Pancreas (tissue), 10 donors: ENCODE measurements around the gene RREB1. TPM values are rescaled to one million over a fixed set of nuclear protein-coding genes. Genes with fewer than 3 reads are reported as not detected.

Source experiments
- ATAC-seq, 4 donors: fragments of 200-7000 bp; cut with Tn5 transposase; one replicate each; pipeline versions ENCODE4 v1.8.0 to v1.9.1; 2020; ENCODE audit warnings: mild to moderate bottlenecking in 4 of 4, moderate library complexity in 4 of 4
- DNase-seq, 6 donors: peaks; one replicate each; pipeline ENCODE4 v3.0.0-alpha.2; 2020
- FAIRE-seq: peaks from 2 replicates; lab custom pipeline; 2012; peaks lifted over from hg19 to GRCh38; lab: Jason Lieb, UNC
- H3K27ac ChIP-seq, 4 donors: fragments of 200-600 bp; sonication (generic); 1 replicate in 3 of 4; 2 replicates in 1 of 4; pipeline versions ENCODE4 v1.5.0 to v1.8.0; 2020
- H3K27me3 ChIP-seq, 4 donors: fragments of 200-600 bp; one replicate each; pipeline ENCODE4 v1.8.0; 2021
- H3K36me3 ChIP-seq, 3 donors: fragments of 200-600 bp; sonication (generic) in 1 of 3; one replicate each; pipeline versions ENCODE4 v1.5.0 to v1.8.0; 2020 to 2021
- H3K4me1 ChIP-seq, 3 donors: fragments of 200-600 bp; one replicate each; pipeline ENCODE4 v1.8.0; 2021
- H3K4me3 ChIP-seq, 4 donors: fragments of 200-600 bp; sonication (generic) in 2 of 4; one replicate each; pipeline versions ENCODE4 v1.5.0 to v1.8.0; 2020 to 2021
- H3K9me3 ChIP-seq, 4 donors: fragments of 200-600 bp; one replicate each; pipeline ENCODE4 v1.8.0; 2021
- CTCF ChIP-seq, 4 donors: fragments of 200-600 bp; sonication (generic) in 3 of 4; IDR thresholded peaks; one replicate each; pipeline versions ENCODE4 v1.5.0 to v1.8.0; 2021; ENCODE audit warnings: antibody characterized with exemption in 4 of 4
- WGBS, 2 donors: extraction: QIAGEN DNeasy Blood & Tissue Kit; methylation state at CpG; one replicate each; pipeline ENCODE4 v1.1.7; 2013; 5-methylcytosine and 5-hydroxymethylcytosine counted together
- intact Hi-C, 3 donors: fragments of 100-400 bp; cut with DNase I; formaldehyde crosslinking; loops; one replicate each; pipeline versions ENCODE4 v1.11.1 to v1.14.2; 2022
- polyA plus RNA-seq, 2 donors: library from polyadenylated mRNA; stranded (reverse); fragments of 200-250 nt; gene quantifications; one replicate each; pipeline ENCODE4 v1.2.3, GENCODE V29; 2013
- total RNA-seq, 6 donors: library from RNA; stranded (reverse); fragmentation: NEBNext Ultra II Directional in 4 of 6; extraction: Animal tissue kit (Norgen Biotek cat#: 25700) in 4 of 6; gene quantifications; one replicate each; pipeline versions ENCODE4 v1.2.1 to v1.2.4, GENCODE V29; 2021 to 2023
- donor health status: healthy with polysubstance abuse.
- donor health status: DM: no; HTN: no; CAD: no; lungs with moderate emphysema.
- donor health status: DM: no; HTN: no; CAD: no.
- donor health status: control.
- donor health status: control.
- donor health status: Bipolar disorder and iron deficiency.
- donor health status: DM: yes; HTN: yes; CAD: no.
- donor health status: DM: no; HTN: no; CAD: no.
- donor health status: DM: no; HTN: no; CAD: no.
- donor health status: DM: yes; HTN: yes; CAD: no.

RREB1 gene
- total and polyA plus RNA-seq, 8 donors, result 8.9 to 45.3 (median 29.1) TPM

GRCh38 chr6:7214468-7214867 is 106.7 kb downstream of the RREB1 start:
- DNase-seq (no peak), ATAC-seq (no peak), FAIRE-seq (no peak)
- intact Hi-C loops, result no loop called here
- H3K27ac ChIP-seq, result no peak overlapping the region
- peaks cover 0 to 38% (median 11%) of the 10 kb centered on the region in 3 donors for H3K36me3 ChIP-seq
- whole genome bisulfite sequencing, 2 donors, result 97 to 99% methylated on average over 5 of the region's 5 CpGs
- TF ChIP-seq CTCF (IDR thresholded peaks at IDR 0.05), result no peak
- no peaks in the 10 kb centered on the region for H3K9me3 ChIP-seq
- no peak overlapping the region for H3K4me3 ChIP-seq
- H3K4me1 ChIP-seq, result peaks cover 37 to 43% (median 41%) of the 10 kb centered on the region in 3 donors
- H3K27me3 ChIP-seq, result no peaks in the 10 kb centered on the region

GRCh38 chr6:7215131-7215530 is 107.4 kb downstream of the RREB1 start:
- intact Hi-C loops, result no loop called here
- Histone ChIP-seq H3K27me3 (no peaks in the 10 kb centered on the region), H3K9me3 (no peaks in the 10 kb centered on the region), H3K27ac (peak overlapping the region in 3 of 4 donors; percentile 30 to 69 (median 65)), H3K4me3 (no peak overlapping the region), H3K4me1 (peaks cover 44 to 49% (median 48%) of the 10 kb centered on the region in 3 donors), H3K36me3 (peaks cover 0 to 38% (median 11%) of the 10 kb centered on the region in 3 donors)
- no peak for FAIRE-seq
- 69 to 71% methylated on average over 8 of the region's 8 CpGs for WGBS, 2 donors
- no peak for TF ChIP-seq CTCF (IDR thresholded peaks at IDR 0.05)
- no peak for DNase-seq
- no peak for ATAC-seq

GRCh38 chr6:7215798-7216231 is 108.1 kb downstream of the RREB1 start:
- Histone ChIP-seq H3K4me3 (no peak overlapping the region), H3K36me3 (peaks cover 0 to 33% (median 11%) of the 10 kb centered on the region in 3 donors), H3K9me3 (no peaks in the 10 kb centered on the region), H3K27me3 (no peaks in the 10 kb centered on the region), H3K27ac (peak overlapping the region; percentile 53 to 69 (median 60)), H3K4me1 (peaks cover 48 to 52% (median 51%) of the 10 kb centered on the region in 3 donors)
- FAIRE-seq (no peak), ATAC-seq (peak; percentile 55 to 78 (median 59)), DNase-seq (peak in 4 of 6 donors; percentile 68 to 83 (median 70))
- intact Hi-C loops, result no loop called here
- WGBS, 2 donors, result 20 to 22% methylated on average over 10 of the region's 10 CpGs
- no peak for TF ChIP-seq CTCF (IDR thresholded peaks at IDR 0.05)

GRCh38 chr6:7216941-7217621 is 109.3 kb downstream of the RREB1 start:
- intact Hi-C loops, result no loop called here
- Histone ChIP-seq H3K9me3 (no peaks in the 10 kb centered on the region), H3K4me1 (peaks cover 56 to 61% (median 60%) of the 10 kb centered on the region in 3 donors), H3K27me3 (no peaks in the 10 kb centered on the region), H3K36me3 (peaks cover 0 to 22% (median 4%) of the 10 kb centered on the region in 3 donors), H3K4me3 (no peak overlapping the region), H3K27ac (peak overlapping the region; percentile 53 to 69 (median 60))
- WGBS, 2 donors, result 34 to 37% methylated on average over 17 of the region's 17 CpGs
- ATAC-seq, result peak; percentile 39 to 64 (median 62)
- no peak for TF ChIP-seq CTCF (IDR thresholded peaks at IDR 0.05)
- no peak for FAIRE-seq
- peak in 3 of 6 donors; percentile 52 to 72 (median 62) for DNase-seq
